GM12878 (cell line): ENCODE data around the gene SEMA7A. TPM values are rescaled to one million over a fixed set of nuclear protein-coding genes. Genes with fewer than 3 reads are reported as not detected.

Experiments
- ATAC-seq: fragments of 200-7000 bp; cut with Tn5 transposase; 3 replicates; pipeline ENCODE4 v1.9.1; 2020; ENCODE audit warnings: mild to moderate bottlenecking, moderate library complexity
- BruUV-seq: library from RNA; stranded (reverse); fragments of 400-500 nt; replicated peaks from 2 replicates; lab custom pipeline; 2021; lab: Mats Ljungman, UMichigan
- CTCF ChIA-PET: fragments of 300-600 bp; sonication (Branson Sonifier 250); formaldehyde crosslinking; extraction: SDS; loops from one replicate; lab custom pipeline; 2021; ENCODE audit warnings: inconsistent platforms; lab: Yijun Ruan, JAX
- POLR2A ChIA-PET: fragments of 350-600 bp; formaldehyde crosslinking; extraction: SDS; loops from one replicate; lab custom pipeline; 2021; ENCODE audit warnings: inconsistent platforms; lab: Charles Lee
- RAD21 ChIA-PET: fragments of 300-600 bp; sonication (Branson Sonifier 250); formaldehyde crosslinking; loops from one replicate; lab custom pipeline; 2023; ENCODE audit warnings: antibody characterized with exemption; ENCODE audit not compliant: unreplicated experiment; lab: Charles Lee
- SMC1A ChIA-PET: fragments of 300-600 bp; sonication (Branson Sonifier 250); formaldehyde crosslinking; loops from one replicate; lab custom pipeline; 2023; ENCODE audit not compliant: unreplicated experiment, uncharacterized antibody; lab: Charles Lee
- DNase-seq: peaks from one replicate; pipeline ENCODE4 v3.0.0-alpha.2; 2011; ENCODE audit warnings: low read depth, low spot score
- FAIRE-seq: peaks from 3 replicates; lab custom pipeline; 2011; peaks lifted over from hg19 to GRCh38; lab: Jason Lieb, UNC
- H2AFZ ChIP-seq: 2 replicates; pipeline ENCODE4 v1.6.0; 2011; ENCODE audit warnings: low read depth, low read length, control low read depth; ENCODE audit not compliant: control insufficient read depth
- H3K27ac ChIP-seq: 2 replicates; pipeline ENCODE4 v1.5.1; 2011; ENCODE audit warnings: control low read depth; ENCODE audit not compliant: control insufficient read depth, insufficient read depth
- H3K27me3 ChIP-seq, 2 experiments: replicated peaks in 1 of 2; 2 replicates each; pipeline versions ENCODE4 v1.6.0 to v1.6.1; 2011; ENCODE audit warnings: low read length in 1 of 2; ENCODE audit not compliant: control insufficient read depth in 2 of 2, insufficient read depth in 2 of 2
- H3K36me3 ChIP-seq, 2 experiments: 2 replicates each; pipeline ENCODE4 v1.5.1; 2011; ENCODE audit warnings: low read length in 1 of 2; ENCODE audit not compliant: control insufficient read depth in 2 of 2, insufficient read depth in 2 of 2
- H3K4me1 ChIP-seq: 2 replicates; pipeline ENCODE4 v1.6.1; 2011; ENCODE audit warnings: mild to moderate bottlenecking, low read length, moderate library complexity, mixed read lengths; ENCODE audit not compliant: control insufficient read depth, insufficient read depth
- H3K4me2 ChIP-seq: 2 replicates; pipeline ENCODE4 v1.6.0; 2011; ENCODE audit warnings: control low read depth; ENCODE audit not compliant: control insufficient read depth, insufficient read depth
- H3K4me3 ChIP-seq: fragments of 200-600 bp; sonication (generic); 2 replicates; pipeline ENCODE4 v1.5.1; 2016
- H3K79me2 ChIP-seq: 2 replicates; pipeline ENCODE4 v1.6.0; 2011; ENCODE audit warnings: low read length; ENCODE audit not compliant: control insufficient read depth, insufficient read depth
- H3K9ac ChIP-seq: 2 replicates; pipeline ENCODE4 v1.8.0; 2011; ENCODE audit warnings: low read length, control low read depth, mixed read lengths; ENCODE audit not compliant: control insufficient read depth, insufficient read depth
- H3K9me3 ChIP-seq: replicated peaks from 3 replicates; pipeline ENCODE4 v1.5.1; 2011; ENCODE audit warnings: mild to moderate bottlenecking, low read length; ENCODE audit not compliant: control insufficient read depth, insufficient read depth
- H4K20me1 ChIP-seq: 2 replicates; pipeline ENCODE4 v1.6.0; 2011; ENCODE audit not compliant: control insufficient read depth, insufficient read depth
- ATF7 ChIP-seq: fragments of 450-650 bp; IDR thresholded peaks from 2 replicates; pipeline ENCODE4 v1.6.1; 2016; ENCODE audit warnings: low read depth, mild to moderate bottlenecking
- BHLHE40 ChIP-seq, 2 experiments: fragments of 450-650 bp in 1 of 2; IDR thresholded peaks; 2 replicates each; pipeline ENCODE4 v1.6.1; 2011 to 2017; ENCODE audit warnings: low read depth in 2 of 2, borderline replicate concordance in 1 of 2, improper control_type of control experiment in 1 of 2, low read length in 1 of 2, mild to moderate bottlenecking in 1 of 2
- CBX3 ChIP-seq: fragments of 200-600 bp; sonication (generic); IDR thresholded peaks from 2 replicates; pipeline ENCODE4 v1.6.1; 2016; ENCODE audit warnings: low read depth, borderline replicate concordance
- GATAD2B ChIP-seq: fragments of 450-650 bp; conservative IDR thresholded peaks from 2 replicates; pipeline ENCODE4 v1.6.1; 2017; ENCODE audit warnings: low read depth, mild to moderate bottlenecking, moderate library complexity
- HDGF ChIP-seq: fragments of 450-650 bp; IDR thresholded peaks from 2 replicates; pipeline ENCODE4 v1.6.1; 2016; ENCODE audit warnings: antibody characterized with exemption
- IRF4 ChIP-seq: IDR thresholded peaks from 2 replicates; pipeline ENCODE4 v1.6.1; 2011; ENCODE audit warnings: low read depth, low read length
- JUND ChIP-seq: IDR thresholded peaks from 2 replicates; pipeline ENCODE4 v1.6.1; 2012; ENCODE audit warnings: low read depth, mild to moderate bottlenecking, low read length, improper control_type of control experiment, moderate library complexity
- POLR2AphosphoS2 ChIP-seq: IDR thresholded peaks from 2 replicates; pipeline ENCODE4 v1.6.1; 2011; ENCODE audit warnings: low read depth, mild to moderate bottlenecking, low read length, improper control_type of control experiment, moderate library complexity
- POLR2AphosphoS5 ChIP-seq: IDR thresholded peaks from 2 replicates; pipeline ENCODE4 v1.6.1; 2011; ENCODE audit warnings: mild to moderate bottlenecking, low read length, inconsistent platforms
- POU2F2 ChIP-seq: IDR thresholded peaks from 3 replicates; pipeline ENCODE4 v1.6.1; 2011; ENCODE audit warnings: low read depth, mild to moderate bottlenecking, low read length, borderline replicate concordance
- RELA ChIP-seq: fragments of 450-650 bp; IDR thresholded peaks from 2 replicates; pipeline ENCODE4 v1.8.0; 2014; ENCODE audit warnings: borderline replicate concordance; ENCODE audit not compliant: partially characterized antibody
- TAF1 ChIP-seq: IDR thresholded peaks from 2 replicates; pipeline ENCODE4 v1.6.1; 2011; ENCODE audit warnings: mild to moderate bottlenecking, low read depth, low read length, borderline replicate concordance
- TBL1XR1 ChIP-seq: IDR thresholded peaks from 2 replicates; pipeline ENCODE4 v1.6.1; 2012; ENCODE audit warnings: low read depth, low read length, improper control_type of control experiment
- TCF12 ChIP-seq: IDR thresholded peaks from 2 replicates; pipeline ENCODE4 v1.6.1; 2011; ENCODE audit warnings: low read depth, mild to moderate bottlenecking, low read length
- USF2 ChIP-seq: IDR thresholded peaks from 2 replicates; pipeline ENCODE4 v1.6.1; 2011; ENCODE audit warnings: low read depth, low read length, improper control_type of control experiment, borderline replicate concordance
- WGBS: methylation state at CpG from one replicate; pipeline ENCODE4 v1.1.6; 2016; ENCODE audit warnings: low lambda C conversion rate; ENCODE audit not compliant: insufficient replicate concordance, insufficient coverage; ENCODE audit errors: missing lambda C conversion rate; 5-methylcytosine and 5-hydroxymethylcytosine counted together
- in situ Hi-C: fragments of 300-500 bp; cut with MboI; formaldehyde crosslinking; loops from 9 replicates; pipeline ENCODE4 v1.14.3; 2018; ENCODE audit warnings: mixed read lengths
- intact Hi-C: fragments of 100-400 bp; cut with micrococcal nuclease; formaldehyde crosslinking; loops from one replicate; pipeline ENCODE4 v1.14.2; 2022; ENCODE audit not compliant: unreplicated experiment
- polyA plus RNA-seq, 11 experiments: library from polyadenylated mRNA; depleted of rRNA in 4 of 11; unstranded in 6 of 11; stranded (reverse) in 5 of 11; fragments of >200 nt; fragmentation: Nextera tagmentation in 4 of 11; fragmentation: Illumina TruSeq in 1 of 11; extraction: Ambion mirVana in 4 of 11; extraction: Trizol in 1 of 11; gene quantifications; 1 replicate in 1 of 11; 2 replicates in 10 of 11; pipeline versions ENCODE4 v1.2.1 to v1.2.3, GENCODE V29; 2011 to 2016; ENCODE audit warnings: inconsistent platforms in 2 of 11, missing spikeins in 2 of 11, low read depth in 1 of 11
- total RNA-seq, 4 experiments: library from RNA; depleted of rRNA in 3 of 4; stranded (reverse); fragments of >200 nt in 3 of 4; fragmentation: Illumina TruSeq in 1 of 4; extraction: Trizol in 1 of 4; gene quantifications; 2 replicates each; pipeline versions ENCODE4 v1.2.1 to v1.2.3, GENCODE V29; 2013 to 2021
- TF ChIP-seq, protein P1 (sequence below): IDR thresholded peaks from 2 replicates; pipeline ENCODE4 v1.6.1; 2011; ENCODE audit warnings: borderline replicate concordance, low read depth, mild to moderate bottlenecking, moderate library complexity, low read length; ENCODE audit not compliant: insufficient read depth, poor library complexity, severe bottlenecking
- TF ChIP-seq, protein P2 (sequence below): fragments of 450-650 bp; IDR thresholded peaks from 2 replicates; pipeline ENCODE4 v1.6.1; 2016; ENCODE audit warnings: mild to moderate bottlenecking
- TF ChIP-seq, protein P3 (sequence below): IDR thresholded peaks from 2 replicates; pipeline ENCODE4 v1.6.1; 2011; ENCODE audit warnings: borderline replicate concordance, low read depth, mild to moderate bottlenecking, moderate library complexity, mixed read lengths, low read length; ENCODE audit not compliant: insufficient read depth; ENCODE audit errors: extremely low read length

Gene SEMA7A
- total and polyA plus RNA-seq, 10 of the 15 experiments (the other 5 are each of a cell fraction or from before 2014, with no cell fraction given): 0.08 to 112 (median 53.5) TPM

DNA sequence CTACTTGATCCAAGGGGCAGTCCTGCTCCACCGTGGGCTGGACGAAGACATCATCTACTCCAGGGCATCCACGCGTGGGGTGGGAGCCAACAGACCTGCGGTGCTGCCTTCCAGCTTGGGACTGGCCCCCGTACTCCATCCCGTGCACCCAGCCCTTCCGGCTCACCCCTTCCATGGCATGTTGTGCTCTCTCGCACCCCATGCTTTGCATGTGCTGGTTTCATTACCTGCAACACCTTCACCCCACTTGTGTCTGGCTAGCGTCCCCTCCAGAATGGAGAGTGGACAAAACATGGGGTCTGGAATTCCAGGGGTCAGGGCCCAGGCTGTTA, 30.2 kb downstream of the SEMA7A start:
- no peaks in the 10 kb centered on the region for H3K27me3 ChIP-seq
- H4K20me1 ChIP-seq: no peaks in the 10 kb centered on the region
- intact Hi-C loops (no loop called here), in situ Hi-C loops (no loop called here)
- peak overlapping the region; percentile 100 for H3K27ac ChIP-seq
- H3K4me1 ChIP-seq: peaks cover 71% of the 10 kb centered on the region
- no peaks in the 10 kb centered on the region; a peak in 1 of 4 replicates for H3K36me3 ChIP-seq
- no peak for DNase-seq
- no peak for FAIRE-seq
- peak overlapping the region; percentile 64; the same call in 1 of the 2 replicates for H3K4me3 ChIP-seq
- peak overlapping the region; percentile 85 for H3K9ac ChIP-seq
- ChIA-PET RAD21 (interaction anchor here (1.0 to 20.3 kb wide), 11 partner anchors 9 to 386 kb away, joined by 3 to 496 read pairs (median 9); partner anchors contain the start of gene SEMA7A), POLR2A (interaction anchor here (1.2 to 15.4 kb wide), 9 partner anchors 10 to 384 kb away, joined by 3 to 325 read pairs (median 8); partner anchors contain the start of genes SEMA7A and UBL7), CTCF (interaction anchor here (0.9 to 15.7 kb wide), 14 partner anchors 9 to 384 kb away, joined by 3 to 226 read pairs (median 6); partner anchors contain the start of gene SEMA7A), SMC1A (interaction anchor here (1.0 to 12.5 kb wide), 11 partner anchors 9 to 384 kb away, joined by 3 to 336 read pairs (median 9); partner anchors contain the start of gene SEMA7A)
- 2% methylated on average over 9 of the region's 10 CpGs for WGBS
- peak overlapping the region; percentile 100 for H3K4me2 ChIP-seq
- H2AFZ ChIP-seq: no peak overlapping the region
- H3K79me2 ChIP-seq: peaks cover 34% of the 10 kb centered on the region
- no TSS peak for BruUV-seq
- no peaks in the 10 kb centered on the region for H3K9me3 ChIP-seq
- ATAC-seq: peak; percentile 23
- TF ChIP-seq POU2F2 (peak; percentile 93; the same call in 1 of the 3 replicates), RELA (no peak), CBX3 (no peak), IRF4 (0 out of 2 replicates have a peak, but pooled peaks have one; percentile 7), HDGF (peak; percentile 23; the same call in 1 of the 2 replicates), TBL1XR1 (no peak), POLR2AphosphoS5 (peak; percentile 18; the same call in 1 of the 2 replicates), TCF12 (0 out of 2 replicates have a peak, but pooled peaks have one; percentile 43), TAF1 (peak; percentile 81), USF2 (no peak; the same call in 1 of the 2 replicates), JUND (no peak), ATF7 (no peak), POLR2AphosphoS2 (no peak), GATAD2B (no peak), BHLHE40 (IDR thresholded peaks at IDR 0.05; ENCODE audit: borderline replicate concordance in 1 of 2, low read depth in 2 of 2, low read length in 1 of 2) (peak; percentile 69 to 80)
- TF ChIP-seq, protein P1, sequence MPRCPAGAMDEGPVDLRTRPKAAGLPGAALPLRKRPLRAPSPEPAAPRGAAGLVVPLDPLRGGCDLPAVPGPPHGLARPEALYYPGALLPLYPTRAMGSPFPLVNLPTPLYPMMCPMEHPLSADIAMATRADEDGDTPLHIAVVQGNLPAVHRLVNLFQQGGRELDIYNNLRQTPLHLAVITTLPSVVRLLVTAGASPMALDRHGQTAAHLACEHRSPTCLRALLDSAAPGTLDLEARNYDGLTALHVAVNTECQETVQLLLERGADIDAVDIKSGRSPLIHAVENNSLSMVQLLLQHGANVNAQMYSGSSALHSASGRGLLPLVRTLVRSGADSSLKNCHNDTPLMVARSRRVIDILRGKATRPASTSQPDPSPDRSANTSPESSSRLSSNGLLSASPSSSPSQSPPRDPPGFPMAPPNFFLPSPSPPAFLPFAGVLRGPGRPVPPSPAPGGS: no peak
- TF ChIP-seq, protein P2, sequence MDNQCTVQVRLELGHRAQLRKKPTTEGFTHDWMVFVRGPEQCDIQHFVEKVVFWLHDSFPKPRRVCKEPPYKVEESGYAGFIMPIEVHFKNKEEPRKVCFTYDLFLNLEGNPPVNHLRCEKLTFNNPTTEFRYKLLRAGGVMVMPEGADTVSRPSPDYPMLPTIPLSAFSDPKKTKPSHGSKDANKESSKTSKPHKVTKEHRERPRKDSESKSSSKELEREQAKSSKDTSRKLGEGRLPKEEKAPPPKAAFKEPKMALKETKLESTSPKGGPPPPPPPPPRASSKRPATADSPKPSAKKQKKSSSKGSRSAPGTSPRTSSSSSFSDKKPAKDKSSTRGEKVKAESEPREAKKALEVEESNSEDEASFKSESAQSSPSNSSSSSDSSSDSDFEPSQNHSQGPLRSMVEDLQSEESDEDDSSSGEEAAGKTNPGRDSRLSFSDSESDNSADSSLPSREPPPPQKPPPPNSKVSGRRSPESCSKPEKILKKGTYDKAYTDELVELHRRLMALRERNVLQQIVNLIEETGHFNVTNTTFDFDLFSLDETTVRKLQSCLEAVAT: peak; percentile 30; the same call in 1 of the 2 replicates
- TF ChIP-seq, protein P3, sequence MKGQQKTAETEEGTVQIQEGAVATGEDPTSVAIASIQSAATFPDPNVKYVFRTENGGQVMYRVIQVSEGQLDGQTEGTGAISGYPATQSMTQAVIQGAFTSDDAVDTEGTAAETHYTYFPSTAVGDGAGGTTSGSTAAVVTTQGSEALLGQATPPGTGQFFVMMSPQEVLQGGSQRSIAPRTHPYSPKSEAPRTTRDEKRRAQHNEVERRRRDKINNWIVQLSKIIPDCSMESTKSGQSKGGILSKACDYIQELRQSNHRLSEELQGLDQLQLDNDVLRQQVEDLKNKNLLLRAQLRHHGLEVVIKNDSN: no peak
